Esophagus muscularis mucosa (tissue), 4 donors: ENCODE data around the gene BRSK2. TPM values are rescaled to one million over a fixed set of nuclear protein-coding genes. Genes with fewer than 3 reads are reported as not detected.
A peak's percentile ranks its signal among the peaks of the same experiment; 100 is the strongest.

ENCODE experiments used
- DNase-seq: peaks from one replicate; pipeline ENCODE4 v3.0.0-alpha.2; 2017; ENCODE audit errors: extremely low spot score
- H3K27ac ChIP-seq, 4 donors: fragments of 200-600 bp; sonication (generic); replicated peaks in 1 of 4; 1 replicate in 3 of 4; 2 replicates in 1 of 4; pipeline ENCODE4 v1.5.1; 2016 to 2019; ENCODE audit warnings: mild to moderate bottlenecking in 1 of 4
- H3K27me3 ChIP-seq, 4 donors: fragments of 200-600 bp; sonication (generic); one replicate each; pipeline versions ENCODE4 v1.5.1 to v1.6.0; 2016 to 2019
- H3K36me3 ChIP-seq, 4 donors: fragments of 200-600 bp; sonication (generic); one replicate each; pipeline ENCODE4 v1.5.1; 2016 to 2019
- H3K4me1 ChIP-seq, 4 donors: fragments of 200-600 bp; sonication (generic); one replicate each; pipeline ENCODE4 v1.5.1; 2016 to 2019
- H3K4me3 ChIP-seq, 4 donors: fragments of 200-600 bp; sonication (generic); 1 replicate in 2 of 4; 2 replicates in 2 of 4; pipeline ENCODE4 v1.5.1; 2016 to 2019; ENCODE audit warnings: mild to moderate bottlenecking in 4 of 4, moderate library complexity in 1 of 4
- H3K9me3 ChIP-seq, 4 donors: fragments of 200-600 bp; sonication (generic); 1 replicate in 3 of 4; 2 replicates in 1 of 4; pipeline ENCODE4 v1.5.1; 2016 to 2019
- CTCF ChIP-seq, 3 experiments: fragments of 200-600 bp in 2 of 3; fragments of 450-650 bp in 1 of 3; sonication (generic) in 2 of 3; IDR thresholded peaks; one replicate each; pipeline ENCODE4 v1.5.1; 2017 to 2019; ENCODE audit warnings: antibody characterized with exemption in 3 of 3, mild to moderate bottlenecking in 2 of 3, moderate library complexity in 1 of 3
- EP300 ChIP-seq: sonication (generic); formaldehyde crosslinking; IDR thresholded peaks from one replicate; pipeline ENCODE4 v1.6.1; 2017; ENCODE audit warnings: antibody characterized with exemption
- POLR2A ChIP-seq: fragments of 450-650 bp; IDR thresholded peaks from one replicate; pipeline ENCODE4 v1.6.1; 2017; ENCODE audit warnings: antibody characterized with exemption, moderate library complexity, mild to moderate bottlenecking, low read depth
- POLR2AphosphoS5 ChIP-seq, 2 donors: sonication (generic); formaldehyde crosslinking; IDR thresholded peaks; one replicate each; pipeline ENCODE4 v1.6.1; 2017; ENCODE audit warnings: antibody characterized with exemption in 2 of 2
- WGBS: methylation state at CpG from one replicate; pipeline ENCODE4 v1.1.5; 2018; 5-methylcytosine and 5-hydroxymethylcytosine counted together
- intact Hi-C: fragments of 100-400 bp; cut with DNase I; formaldehyde crosslinking; loops from one replicate; pipeline ENCODE4 v1.15.1; 2023
- total RNA-seq, 4 donors: library from RNA; depleted of rRNA; stranded (reverse); fragments of >200 nt; gene quantifications; one replicate each; pipeline versions ENCODE4 v1.1.0 to v1.2.1, GENCODE V29; 2016

BRSK2 gene
- total RNA-seq, 4 donors from 2014 or later, result 1.0 to 3.3 (median 2.8) TPM

DNA sequence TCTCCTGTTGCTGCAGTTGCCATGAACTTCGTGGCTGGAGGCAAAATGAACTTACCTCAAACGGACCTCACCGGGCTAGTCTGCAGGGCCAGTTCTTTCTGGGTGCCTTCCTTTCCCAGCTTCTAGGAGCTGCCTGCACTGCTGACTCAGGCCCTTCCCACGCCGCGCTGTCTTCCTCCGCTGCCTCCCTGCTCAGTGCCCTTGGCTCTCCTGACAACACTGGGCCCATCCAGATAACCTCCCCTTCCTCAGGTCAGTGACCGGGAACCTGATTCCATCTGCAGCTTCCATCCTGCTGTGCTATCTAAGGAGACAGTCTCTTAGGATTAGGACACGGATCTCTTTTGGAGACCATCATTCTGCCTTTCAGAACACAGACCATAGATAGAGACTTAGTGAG lies 77.5 kb downstream of the BRSK2 start:
- Histone ChIP-seq H3K4me1 (peaks cover 0 to 27% (median 21%) of the 10 kb centered on the region in 4 donors), H3K27ac (peak overlapping the region in 3 of 4 donors; percentile 56 to 64 (median 60))
- WGBS, result 83% methylated on average over 9 of the region's 9 CpGs

GRCh38 chr11:1468002-1468401 lies 78.3 kb downstream of the BRSK2 start:
- intact Hi-C loops, result no loop called here
- Histone ChIP-seq H3K27ac (peak overlapping the region; percentile 56 to 64 (median 62)), H3K4me1 (peaks cover 0 to 29% (median 20%) of the 10 kb centered on the region in 4 donors), H3K36me3 (peaks cover 36 to 84% (median 69%) of the 10 kb centered on the region in 4 donors), H3K27me3 (no peaks in the 10 kb centered on the region), H3K9me3 (no peaks in the 10 kb centered on the region), H3K4me3 (no peak overlapping the region)
- 87% methylated on average over 3 of the region's 18 CpGs for WGBS
- TF ChIP-seq POLR2AphosphoS5 (IDR thresholded peaks at IDR 0.05) (no peak), CTCF (IDR thresholded peaks at IDR 0.05) (no peak), POLR2A (no peak), EP300 (no peak)
- no peak for DNase-seq

More for the DNA sequence above, 77.5 kb downstream of the BRSK2 start:
- intact Hi-C loops, result no loop called here
- H3K4me3 ChIP-seq, result no peak overlapping the region
- H3K27me3 ChIP-seq, result no peaks in the 10 kb centered on the region
- TF ChIP-seq EP300, result no peak
- no peak for TF ChIP-seq CTCF (IDR thresholded peaks at IDR 0.05)
- TF ChIP-seq POLR2AphosphoS5 (IDR thresholded peaks at IDR 0.05), result no peak
- TF ChIP-seq POLR2A, result no peak
- peaks cover 36 to 83% (median 68%) of the 10 kb centered on the region in 4 donors for H3K36me3 ChIP-seq
- H3K9me3 ChIP-seq, result no peaks in the 10 kb centered on the region
- no peak for DNase-seq

- no peak for DNase-seq
- TF ChIP-seq EP300, result no peak
- TF ChIP-seq CTCF (IDR thresholded peaks at IDR 0.05), result no peak
- TF ChIP-seq POLR2AphosphoS5 (IDR thresholded peaks at IDR 0.05), result no peak
- no peak for TF ChIP-seq POLR2A
- intact Hi-C loops, result no loop called here
- Histone ChIP-seq H3K36me3 (peaks cover 36 to 88% (median 71%) of the 10 kb centered on the region in 4 donors), H3K4me3 (no peak overlapping the region), H3K9me3 (no peaks in the 10 kb centered on the region), H3K27me3 (no peaks in the 10 kb centered on the region), H3K4me1 (peaks cover 0 to 30% (median 20%) of the 10 kb centered on the region in 4 donors), H3K27ac (peak overlapping the region; percentile 56 to 64 (median 62))
- WGBS, result 91% methylated on average over 7 of the region's 19 CpGs
Observed at GRCh38 chr11:1468473-1469066, 78.8 kb downstream of the BRSK2 start.

DNA sequence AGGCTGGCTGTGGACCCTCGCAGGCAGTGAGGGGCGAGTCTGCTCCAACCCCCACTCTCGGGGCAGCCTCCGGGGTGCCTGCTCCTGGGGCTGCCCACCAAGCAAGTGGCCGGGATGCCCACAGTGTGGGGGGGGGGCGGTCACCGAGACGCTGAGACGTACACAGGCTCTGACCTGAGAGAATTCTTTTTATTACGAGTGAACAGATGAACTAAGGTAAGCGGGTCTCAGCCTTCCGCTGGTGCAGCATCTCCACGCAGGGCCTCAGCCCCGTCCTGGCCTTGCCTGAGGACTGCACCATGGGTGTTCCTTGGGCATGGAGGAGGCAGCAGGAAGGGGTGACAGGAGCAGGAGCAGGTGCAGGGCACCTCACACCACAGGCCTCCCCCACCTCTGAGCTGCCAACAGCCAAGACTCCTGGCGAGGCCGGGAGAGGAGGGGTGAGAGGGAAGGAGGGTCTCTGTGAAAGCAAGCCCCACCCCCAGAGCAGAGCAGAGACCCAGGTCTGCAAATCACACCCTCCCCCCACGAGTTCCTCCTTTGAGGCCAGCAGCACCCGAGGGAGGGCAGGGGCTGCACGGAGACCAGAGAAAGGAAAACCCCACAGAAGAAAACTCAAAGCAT lies 79.7 kb downstream of the BRSK2 start:
- intact Hi-C loops, result no loop called here
- no peak for TF ChIP-seq CTCF (IDR thresholded peaks at IDR 0.05)
- TF ChIP-seq EP300, result no peak
- no peak for TF ChIP-seq POLR2AphosphoS5 (IDR thresholded peaks at IDR 0.05)
- TF ChIP-seq POLR2A, result no peak
- WGBS, result 58% methylated on average over 8 of the region's 19 CpGs
- no peak overlapping the region for H3K4me3 ChIP-seq
- H3K27me3 ChIP-seq, result no peaks in the 10 kb centered on the region
- no peak for DNase-seq
- peaks cover 36 to 95% (median 79%) of the 10 kb centered on the region in 4 donors for H3K36me3 ChIP-seq
- peak overlapping the region; percentile 27 to 64 (median 58) for H3K27ac ChIP-seq
- H3K9me3 ChIP-seq, result no peaks in the 10 kb centered on the region
- H3K4me1 ChIP-seq, result peaks cover 0 to 30% (median 20%) of the 10 kb centered on the region in 4 donors
